GM13977 (cell line): ENCODE data around the gene RHOF.

Source experiments
- DNase-seq: peaks from one replicate; pipeline ENCODE4 v3.0.0; 2012; ENCODE audit warnings: low spot score
- in situ Hi-C: fragments of 300-500 bp; cut with MboI; formaldehyde crosslinking; loops from one replicate; pipeline ENCODE4 v1.12.0; 2022; ENCODE audit warnings: low sequenced_read_pairs, low pct_unique_long_range_greater_than_20kb, mixed read lengths, inconsistent platforms; ENCODE audit not compliant: unreplicated experiment
- TF ChIP-seq, protein P1 (sequence below): IDR thresholded peaks from 2 replicates; pipeline ENCODE4 v1.5.1; 2012; ENCODE audit warnings: mild to moderate bottlenecking, control low read depth; ENCODE audit not compliant: insufficient read depth; ENCODE audit errors: extremely low read depth, missing control alignments

RHOF gene

DNA sequence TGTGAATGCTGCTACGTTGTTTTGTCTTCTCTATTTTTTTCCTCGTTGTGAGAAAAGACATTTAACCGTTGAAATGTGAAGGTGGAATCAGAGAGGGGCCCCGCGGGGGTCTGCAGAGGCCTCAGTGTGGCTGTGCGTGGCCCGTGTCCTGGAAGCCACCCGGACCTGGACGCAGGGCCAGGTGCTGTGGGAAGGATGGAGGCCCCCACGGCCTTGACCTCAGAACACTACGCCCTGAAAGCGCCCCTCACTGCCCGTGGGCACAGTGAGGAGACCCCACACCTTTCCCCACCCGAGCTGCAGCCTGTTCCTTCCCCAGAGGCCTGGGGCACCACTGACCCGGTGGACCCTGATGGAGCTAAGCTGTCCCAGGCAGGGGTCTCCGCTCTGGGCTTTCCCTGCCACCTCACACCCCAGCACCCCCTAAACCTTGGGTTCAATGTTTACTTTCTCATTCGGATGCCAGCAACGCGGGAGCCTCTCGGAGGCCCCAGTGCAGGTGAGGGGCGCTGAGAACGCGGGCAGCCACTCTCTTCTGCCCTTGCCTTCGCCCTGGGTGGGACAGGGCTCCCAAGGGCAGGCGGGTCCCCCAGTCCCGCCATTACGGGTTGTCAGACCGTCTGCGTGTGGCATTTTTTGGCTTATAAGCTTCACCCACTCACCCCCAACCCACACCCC lies 37.2 kb upstream of the RHOF start:
- TF ChIP-seq, protein P1, sequence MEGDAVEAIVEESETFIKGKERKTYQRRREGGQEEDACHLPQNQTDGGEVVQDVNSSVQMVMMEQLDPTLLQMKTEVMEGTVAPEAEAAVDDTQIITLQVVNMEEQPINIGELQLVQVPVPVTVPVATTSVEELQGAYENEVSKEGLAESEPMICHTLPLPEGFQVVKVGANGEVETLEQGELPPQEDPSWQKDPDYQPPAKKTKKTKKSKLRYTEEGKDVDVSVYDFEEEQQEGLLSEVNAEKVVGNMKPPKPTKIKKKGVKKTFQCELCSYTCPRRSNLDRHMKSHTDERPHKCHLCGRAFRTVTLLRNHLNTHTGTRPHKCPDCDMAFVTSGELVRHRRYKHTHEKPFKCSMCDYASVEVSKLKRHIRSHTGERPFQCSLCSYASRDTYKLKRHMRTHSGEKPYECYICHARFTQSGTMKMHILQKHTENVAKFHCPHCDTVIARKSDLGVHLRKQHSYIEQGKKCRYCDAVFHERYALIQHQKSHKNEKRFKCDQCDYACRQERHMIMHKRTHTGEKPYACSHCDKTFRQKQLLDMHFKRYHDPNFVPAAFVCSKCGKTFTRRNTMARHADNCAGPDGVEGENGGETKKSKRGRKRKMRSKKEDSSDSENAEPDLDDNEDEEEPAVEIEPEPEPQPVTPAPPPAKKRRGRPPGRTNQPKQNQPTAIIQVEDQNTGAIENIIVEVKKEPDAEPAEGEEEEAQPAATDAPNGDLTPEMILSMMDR, result no peak
- in situ Hi-C loops, result no loop called here
- no peak for DNase-seq

DNA sequence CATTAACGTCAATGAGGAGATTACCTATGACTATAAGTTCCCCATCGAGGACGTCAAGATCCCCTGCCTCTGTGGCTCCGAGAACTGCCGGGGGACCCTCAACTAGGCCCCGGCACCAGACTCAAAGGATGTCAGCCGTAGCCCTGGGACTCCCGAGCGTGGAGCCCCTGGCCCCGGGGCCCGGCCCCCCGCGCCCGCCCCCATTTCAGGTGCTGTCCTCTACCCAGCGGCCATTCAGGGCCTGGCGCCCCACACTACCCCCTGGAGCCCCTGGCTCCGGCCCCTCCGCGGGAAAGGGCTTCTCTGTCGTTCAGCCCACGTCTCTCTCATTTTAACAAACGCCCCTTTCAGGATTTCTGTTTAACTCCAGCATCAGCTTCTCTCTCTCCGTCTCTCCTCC lies 36.6 kb upstream of the RHOF start:
- TF ChIP-seq, protein P1, result no peak
- in situ Hi-C loops, result no loop called here
- no peak for DNase-seq

DNA sequence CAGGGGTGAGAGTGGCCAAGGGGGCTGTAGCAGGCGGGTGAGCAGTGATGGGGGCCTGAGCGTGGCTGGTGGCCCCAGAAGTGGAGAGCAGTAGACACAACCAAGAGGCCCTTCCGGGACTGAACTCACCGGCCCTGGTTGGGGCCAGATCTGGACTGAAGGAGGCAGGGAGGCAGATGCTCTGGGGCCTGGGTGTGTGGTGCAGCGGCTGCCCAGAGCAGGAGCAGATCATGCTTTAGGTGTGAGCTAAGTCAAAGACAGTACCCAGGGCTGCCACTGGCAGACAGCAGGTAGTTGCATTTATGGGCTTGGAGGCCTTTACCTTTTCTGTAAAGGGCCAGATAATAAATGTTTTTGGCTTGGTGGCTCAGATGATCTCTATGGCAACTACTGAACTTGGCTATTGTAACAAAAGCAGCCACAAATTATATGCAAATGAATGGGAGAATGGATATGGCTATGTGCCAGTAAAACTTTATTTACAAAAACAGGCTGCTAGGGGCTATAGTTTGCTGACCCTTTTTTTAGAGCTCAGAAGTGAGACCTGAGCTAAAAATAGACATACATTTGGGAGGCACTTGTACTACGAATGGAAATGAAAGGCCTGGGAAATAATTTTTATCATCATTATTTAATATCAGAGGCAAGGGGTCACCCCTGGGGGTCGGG lies 35.9 kb upstream of the RHOF start:
- no peak for DNase-seq
- TF ChIP-seq, protein P1, result no peak
- in situ Hi-C loops, result no loop called here

DNA sequence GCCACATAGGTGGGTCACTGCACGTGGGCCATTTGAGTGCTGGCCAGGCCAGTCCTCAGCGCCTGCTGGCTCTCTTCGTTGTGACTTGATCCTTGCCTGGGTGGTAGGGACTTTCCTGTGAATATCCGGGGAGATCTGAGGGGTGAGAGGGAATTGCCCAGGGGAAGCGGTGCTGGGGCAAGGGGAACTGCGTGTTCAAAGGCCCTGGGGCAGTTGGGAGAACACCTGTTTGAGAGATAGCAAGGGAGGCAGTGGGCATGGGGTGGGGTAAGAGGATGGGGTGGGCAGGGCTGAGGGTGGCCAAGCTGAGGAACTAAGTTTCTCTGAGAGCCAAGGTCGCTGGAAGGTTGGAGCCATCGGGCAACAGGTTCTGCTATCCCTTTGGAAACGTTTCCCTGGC lies 35.3 kb upstream of the RHOF start:
- in situ Hi-C loops, result no loop called here
- DNase-seq, result no peak

DNA sequence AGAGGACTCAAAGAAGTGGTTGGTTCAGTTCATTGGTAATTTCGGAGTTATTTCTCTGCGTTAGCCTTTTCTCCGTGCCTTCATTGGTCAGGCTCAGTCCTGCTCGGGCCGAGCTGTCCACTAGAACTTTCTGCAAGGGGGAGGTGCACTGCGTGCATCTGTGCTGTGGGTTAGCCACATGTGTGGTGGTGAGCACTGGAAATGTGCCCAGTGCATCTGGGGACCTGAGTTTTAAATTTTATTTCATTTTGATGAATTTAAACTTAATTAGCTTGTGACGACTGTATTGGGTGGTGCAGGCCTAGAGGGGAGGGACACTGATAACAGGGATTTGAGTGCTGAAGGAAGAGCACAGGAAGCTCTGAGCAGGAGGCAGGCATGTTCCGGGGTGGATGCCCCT lies 34.8 kb upstream of the RHOF start:
- in situ Hi-C loops, result no loop called here
- TF ChIP-seq, protein P1, result no peak
- DNase-seq, result no peak

More for the DNA sequence above, 35.3 kb upstream of the RHOF start:
- TF ChIP-seq, protein P1, result no peak

DNA sequence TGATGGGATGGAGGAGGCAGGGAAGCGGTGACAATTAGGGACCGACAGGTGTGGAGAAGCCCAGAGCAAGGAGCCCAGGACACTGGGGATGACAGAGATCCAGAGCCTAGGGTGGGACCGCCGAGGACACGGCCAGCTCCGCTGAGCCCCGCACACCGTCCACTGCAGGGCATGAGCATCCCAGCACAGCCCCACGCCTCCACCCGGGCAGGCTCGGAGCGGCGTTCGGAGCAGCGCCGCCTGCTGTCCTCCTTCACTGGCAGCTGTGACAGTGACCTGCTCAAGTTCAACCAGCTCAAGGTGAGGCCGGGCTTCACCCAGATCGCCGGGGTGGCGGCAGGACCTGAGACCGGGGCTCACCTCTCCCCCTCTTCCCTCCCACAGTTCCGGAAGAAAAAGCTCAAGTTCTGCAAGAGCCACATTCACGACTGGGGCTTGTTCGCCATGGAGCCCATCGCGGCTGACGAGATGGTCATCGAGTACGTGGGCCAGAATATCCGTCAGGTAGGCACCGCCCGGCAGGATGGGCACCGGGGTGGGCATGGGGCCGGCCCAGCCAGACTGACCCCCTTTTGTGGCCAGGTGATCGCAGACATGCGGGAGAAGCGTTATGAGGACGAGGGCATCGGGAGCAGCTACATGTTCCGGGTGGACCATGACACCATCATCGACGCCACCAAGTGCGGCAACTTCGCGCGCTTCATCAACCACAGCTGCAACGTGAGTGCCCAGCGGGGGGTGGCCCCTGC lies 34.0 kb upstream of the RHOF start:
- DNase-seq, result no peak
- in situ Hi-C loops, result no loop called here
- TF ChIP-seq, protein P1, result no peak
